Activated CD4-positive, alpha-beta T cell treated with anti-CD3 and anti-CD28 coated beads, Interleukin-2, Interleukin-4, amounts not matched to agents 100 ng/mL and 50 ng/mL, durations not matched to agents 16 hours and 8 hours (primary cell): ENCODE data around the gene IFI44L.

Experiments used
- DNase-seq: peaks from one replicate; pipeline ENCODE4 v3.0.0-alpha.2; 2020; ENCODE audit warnings: low spot score

Gene IFI44L

DNA sequence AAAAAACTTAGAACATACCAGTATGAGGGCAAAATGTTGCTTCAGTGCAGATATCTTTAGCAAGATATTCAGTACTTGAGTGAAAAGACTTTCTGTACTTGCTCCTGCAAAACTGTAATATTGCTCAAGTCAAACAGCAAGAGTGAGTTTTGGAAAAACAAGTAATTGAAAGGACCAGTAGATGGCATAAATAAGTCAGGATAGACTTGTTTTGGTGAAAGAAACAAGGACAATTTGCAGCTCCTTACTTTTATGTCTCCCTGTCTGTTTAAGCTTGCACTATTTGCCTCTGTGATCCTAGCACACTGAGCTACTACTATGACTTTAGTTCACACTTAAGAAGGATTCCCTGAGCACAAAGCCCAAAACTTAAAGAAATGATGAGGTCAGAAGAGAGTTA is 68.4 kb downstream of the IFI44L start:
- DNase-seq = no peak

DNA sequence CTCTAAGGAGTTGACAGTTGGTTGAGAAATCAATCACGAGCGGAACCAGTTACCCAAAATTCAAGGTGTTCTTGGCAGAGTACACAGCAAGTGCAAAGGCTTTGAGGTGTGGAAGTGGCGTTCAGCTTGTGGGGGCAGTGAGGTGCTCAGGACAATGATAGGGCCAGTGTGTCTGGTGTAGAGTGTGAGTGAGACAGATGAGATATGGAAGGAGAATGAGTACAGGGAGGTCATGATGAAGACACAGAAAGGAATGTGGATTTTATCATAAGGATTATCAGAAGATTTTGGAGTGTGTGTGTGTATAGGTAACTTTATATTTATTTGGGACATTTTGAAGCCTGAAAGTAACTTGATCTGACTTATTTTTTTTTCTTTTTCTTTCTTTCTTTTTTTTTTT is 70.3 kb downstream of the IFI44L start:
- DNase-seq = no peak

DNA sequence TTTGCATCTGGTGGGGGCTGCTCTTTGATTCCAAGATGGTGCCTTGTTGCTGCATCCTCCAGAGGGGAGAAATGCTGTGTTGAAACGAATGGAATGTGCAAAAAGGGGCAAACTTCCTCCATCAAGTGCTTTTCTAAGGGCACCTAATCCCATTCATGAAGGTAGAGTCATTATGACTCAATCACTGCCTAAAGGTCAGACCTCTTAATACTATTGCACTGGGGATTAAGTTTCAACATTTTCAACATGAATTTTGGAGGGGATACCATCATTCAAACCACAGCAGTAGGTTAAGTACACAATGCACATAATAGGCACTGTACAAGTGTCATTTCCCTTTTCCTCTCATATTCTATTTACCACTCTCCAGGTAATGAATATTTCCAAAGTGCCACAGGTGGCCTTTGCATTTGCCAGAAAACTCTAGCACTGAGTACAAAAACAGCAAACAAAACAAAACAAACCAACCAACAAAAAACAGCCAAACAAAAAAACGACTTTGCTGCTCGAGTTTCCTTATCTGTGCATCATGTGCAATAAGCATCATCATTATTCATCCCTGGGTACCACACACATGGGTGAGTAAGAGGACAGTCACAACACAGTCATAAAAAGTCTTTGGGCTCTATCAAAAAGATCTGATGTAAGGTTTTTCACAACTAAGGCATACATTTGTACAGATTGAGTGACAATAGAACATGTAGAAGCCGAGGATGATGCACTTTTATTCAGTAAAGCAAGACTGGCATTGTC is 71.9 kb downstream of the IFI44L start:
- no peak for DNase-seq
